Stimulated activated CD8-positive, alpha-beta memory T cell treated with anti-CD3 and anti-CD28 coated beads, Interleukin-15, amount 100 ng/mL, for 4 hours (primary cell): ENCODE measurements around the gene DNER.

Experiments
- DNase-seq, 2 donors: peaks; one replicate each; pipeline ENCODE4 v3.0.0-alpha.2; 2020; ENCODE audit warnings: low read depth in 2 of 2

The DNER gene

GRCh38 chr2:229492034-229492433 lies 222.3 kb downstream of the DNER start:
- DNase-seq = no peak

GRCh38 chr2:229490167-229490566 lies 224.2 kb downstream of the DNER start:
- no peak for DNase-seq

- no peak for DNase-seq
Measured at GRCh38 chr2:229489016-229489415, 225.3 kb downstream of the DNER start.

- no peak for DNase-seq
Measured at GRCh38 chr2:229488232-229488631, 226.1 kb downstream of the DNER start.

- DNase-seq = no peak
Measured at GRCh38 chr2:229486673-229487072, 227.7 kb downstream of the DNER start.

- DNase-seq = no peak
Measured at GRCh38 chr2:229485857-229486256, 228.5 kb downstream of the DNER start.

GRCh38 chr2:229477269-229477755 lies 237.0 kb downstream of the DNER start:
- DNase-seq = no peak

GRCh38 chr2:229475778-229476177 lies 238.6 kb downstream of the DNER start:
- DNase-seq = no peak

- DNase-seq = no peak
Measured at GRCh38 chr2:229474125-229474524, 240.2 kb downstream of the DNER start.

- no peak for DNase-seq
Measured at GRCh38 chr2:229470781-229471180, 243.6 kb downstream of the DNER start.

GRCh38 chr2:229467783-229468182 lies 246.6 kb downstream of the DNER start:
- DNase-seq = no peak

- DNase-seq = no peak
Measured at GRCh38 chr2:229463841-229464346, 250.5 kb downstream of the DNER start.

GRCh38 chr2:229462112-229462511 lies 252.2 kb downstream of the DNER start:
- DNase-seq = no peak

- DNase-seq = no peak
Measured at GRCh38 chr2:229456091-229456490, 258.3 kb downstream of the DNER start.

GRCh38 chr2:229454934-229455631 lies 259.3 kb downstream of the DNER start:
- no peak for DNase-seq

GRCh38 chr2:229453230-229453629 lies 261.1 kb downstream of the DNER start:
- DNase-seq = no peak

GRCh38 chr2:229451852-229452251 lies 262.5 kb downstream of the DNER start:
- no peak for DNase-seq

- no peak for DNase-seq
Measured at GRCh38 chr2:229447227-229447626, 267.1 kb downstream of the DNER start.

- no peak for DNase-seq
Measured at GRCh38 chr2:229446350-229446749, 268.0 kb downstream of the DNER start.

GRCh38 chr2:229445501-229446211 lies 268.7 kb downstream of the DNER start:
- DNase-seq = no peak

GRCh38 chr2:229445019-229445418 lies 269.3 kb downstream of the DNER start:
- no peak for DNase-seq

GRCh38 chr2:229443546-229444268 lies 270.6 kb downstream of the DNER start:
- no peak for DNase-seq
